ENCODE measurements around the gene MGRN1. TPM values are rescaled to one million over a fixed set of nuclear protein-coding genes. Genes with fewer than 3 reads are reported as not detected.

The MGRN1 gene
- total RNA-seq, 1 donor from 2014 or later = 91.5 TPM

DNA sequence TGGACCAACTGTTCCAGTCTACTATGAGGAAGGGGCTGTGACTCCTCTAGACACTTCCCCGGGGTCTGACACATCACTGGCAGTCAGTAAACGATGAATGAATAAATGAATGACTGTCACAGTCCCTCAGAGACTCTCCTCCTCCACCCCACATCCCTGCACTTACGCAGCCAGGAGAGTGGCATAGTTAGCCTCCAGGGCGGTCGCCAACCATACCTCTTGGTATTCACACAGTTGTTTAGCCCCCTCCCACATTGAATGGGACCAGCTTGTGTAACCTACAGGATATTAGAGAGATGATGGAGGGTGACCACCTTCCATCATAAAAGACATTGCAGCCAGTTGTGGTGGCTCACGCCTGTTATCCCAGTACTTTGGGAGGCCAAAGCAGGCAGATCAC is 35.7 kb upstream of the MGRN1 start:
- no peak overlapping the region for H3K4me3 Mint-ChIP-seq (ENCODE audit: unreplicated experiment)
- FAIRE-seq (no peak), DNase-seq (ENCODE audit: low read depth) (no peak)

DNA sequence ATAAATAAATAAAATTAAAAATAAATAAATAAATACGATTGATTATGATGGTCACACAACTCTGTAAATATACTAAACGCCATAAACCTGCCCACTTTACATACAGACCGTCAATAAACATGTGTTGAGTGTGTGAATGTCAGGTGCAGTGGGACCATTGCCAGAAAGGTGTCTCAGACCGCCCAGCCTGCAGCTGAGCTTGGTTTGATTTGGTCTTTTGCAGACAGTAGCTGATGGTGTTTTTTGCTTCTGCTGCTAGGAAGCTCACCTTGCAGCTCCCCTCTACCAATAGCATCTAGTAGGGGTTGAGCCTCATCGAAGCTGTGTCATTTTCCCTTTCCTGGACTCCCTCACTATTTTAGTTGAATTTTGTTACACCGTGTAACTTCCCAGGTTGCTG is 33.4 kb upstream of the MGRN1 start:
- Mint-ChIP-seq H3K4me1 (ENCODE audit: low read depth, unreplicated experiment) (no peaks in the 10 kb centered on the region), H3K27ac (ENCODE audit: unreplicated experiment) (no peak overlapping the region), H3K36me3 (ENCODE audit: low read depth, unreplicated experiment) (no peaks in the 10 kb centered on the region), H3K27me3 (ENCODE audit: low read depth, unreplicated experiment) (peaks cover 25% of the 10 kb centered on the region), H3K9me3 (ENCODE audit: unreplicated experiment) (peaks cover 2% of the 10 kb centered on the region), H3K4me3 (ENCODE audit: unreplicated experiment) (no peak overlapping the region)
- Histone ChIP-seq H3K4me1 (ENCODE audit: insufficient read depth, low read length) (no peaks in the 10 kb centered on the region), H2AFZ (ENCODE audit: low read depth, low read length) (no peak overlapping the region), H3K9ac (ENCODE audit: low read length) (no peak overlapping the region), H3K27me3 (ENCODE audit: insufficient read depth, low read length) (peaks cover 9% of the 10 kb centered on the region), H3K27ac (ENCODE audit: low read depth, low read length) (no peak overlapping the region), H3K9me3 (ENCODE audit: insufficient read depth, low read depth, low read length) (no peaks in the 10 kb centered on the region), H3K4me2 (ENCODE audit: low read length) (no peak overlapping the region), H3K36me3 (ENCODE audit: insufficient read depth, low read length) (no peaks in the 10 kb centered on the region), H3K4me3 (ENCODE audit: insufficient read depth, low read depth, low read length) (no peak overlapping the region), H4K20me1 (ENCODE audit: insufficient read depth, low read length) (no peaks in the 10 kb centered on the region), H3K79me2 (ENCODE audit: insufficient read depth, low read length) (no peaks in the 10 kb centered on the region)
- no peak for DNase-seq (ENCODE audit: low read depth)
- TF ChIP-seq EZH2 (IDR thresholded peaks at IDR 0.05; ENCODE audit: insufficient read depth, low read length) = no peak
- TF ChIP-seq, protein P1, sequence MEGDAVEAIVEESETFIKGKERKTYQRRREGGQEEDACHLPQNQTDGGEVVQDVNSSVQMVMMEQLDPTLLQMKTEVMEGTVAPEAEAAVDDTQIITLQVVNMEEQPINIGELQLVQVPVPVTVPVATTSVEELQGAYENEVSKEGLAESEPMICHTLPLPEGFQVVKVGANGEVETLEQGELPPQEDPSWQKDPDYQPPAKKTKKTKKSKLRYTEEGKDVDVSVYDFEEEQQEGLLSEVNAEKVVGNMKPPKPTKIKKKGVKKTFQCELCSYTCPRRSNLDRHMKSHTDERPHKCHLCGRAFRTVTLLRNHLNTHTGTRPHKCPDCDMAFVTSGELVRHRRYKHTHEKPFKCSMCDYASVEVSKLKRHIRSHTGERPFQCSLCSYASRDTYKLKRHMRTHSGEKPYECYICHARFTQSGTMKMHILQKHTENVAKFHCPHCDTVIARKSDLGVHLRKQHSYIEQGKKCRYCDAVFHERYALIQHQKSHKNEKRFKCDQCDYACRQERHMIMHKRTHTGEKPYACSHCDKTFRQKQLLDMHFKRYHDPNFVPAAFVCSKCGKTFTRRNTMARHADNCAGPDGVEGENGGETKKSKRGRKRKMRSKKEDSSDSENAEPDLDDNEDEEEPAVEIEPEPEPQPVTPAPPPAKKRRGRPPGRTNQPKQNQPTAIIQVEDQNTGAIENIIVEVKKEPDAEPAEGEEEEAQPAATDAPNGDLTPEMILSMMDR (IDR thresholded peaks at IDR 0.05; ENCODE audit: insufficient read depth, low read depth, low read length) = no peak
- FAIRE-seq = no peak

More for the DNA sequence above, 35.7 kb upstream of the MGRN1 start:
- H3K36me3 ChIP-seq (ENCODE audit: insufficient read depth, low read length) = no peaks in the 10 kb centered on the region
- H3K27me3 Mint-ChIP-seq (ENCODE audit: low read depth, unreplicated experiment) = peaks cover 23% of the 10 kb centered on the region
- no peaks in the 10 kb centered on the region for H3K4me1 Mint-ChIP-seq (ENCODE audit: low read depth, unreplicated experiment)
- H3K9me3 ChIP-seq (ENCODE audit: insufficient read depth, low read depth, low read length) = no peaks in the 10 kb centered on the region
- TF ChIP-seq, protein P1 (IDR thresholded peaks at IDR 0.05; ENCODE audit: insufficient read depth, low read depth, low read length) = no peak
- TF ChIP-seq EZH2 (IDR thresholded peaks at IDR 0.05; ENCODE audit: insufficient read depth, low read length) = no peak
- no peaks in the 10 kb centered on the region for H3K4me1 ChIP-seq (ENCODE audit: insufficient read depth, low read length)
- no peak overlapping the region for H3K27ac Mint-ChIP-seq (ENCODE audit: unreplicated experiment)
- no peak overlapping the region for H3K27ac ChIP-seq (ENCODE audit: low read depth, low read length)
- H3K9me3 Mint-ChIP-seq (ENCODE audit: unreplicated experiment) = peaks cover 2% of the 10 kb centered on the region
- no peak overlapping the region for H3K4me2 ChIP-seq (ENCODE audit: low read length)
- H3K36me3 Mint-ChIP-seq (ENCODE audit: low read depth, unreplicated experiment) = no peaks in the 10 kb centered on the region
- H3K27me3 ChIP-seq (ENCODE audit: insufficient read depth, low read length) = peaks cover 9% of the 10 kb centered on the region
- H4K20me1 ChIP-seq (ENCODE audit: insufficient read depth, low read length) = no peaks in the 10 kb centered on the region
- no peak overlapping the region for H3K4me3 ChIP-seq (ENCODE audit: insufficient read depth, low read depth, low read length)
- no peak overlapping the region for H2AFZ ChIP-seq (ENCODE audit: low read depth, low read length)
- no peak overlapping the region for H3K9ac ChIP-seq (ENCODE audit: low read length)
- no peaks in the 10 kb centered on the region for H3K79me2 ChIP-seq (ENCODE audit: insufficient read depth, low read length)

DNA sequence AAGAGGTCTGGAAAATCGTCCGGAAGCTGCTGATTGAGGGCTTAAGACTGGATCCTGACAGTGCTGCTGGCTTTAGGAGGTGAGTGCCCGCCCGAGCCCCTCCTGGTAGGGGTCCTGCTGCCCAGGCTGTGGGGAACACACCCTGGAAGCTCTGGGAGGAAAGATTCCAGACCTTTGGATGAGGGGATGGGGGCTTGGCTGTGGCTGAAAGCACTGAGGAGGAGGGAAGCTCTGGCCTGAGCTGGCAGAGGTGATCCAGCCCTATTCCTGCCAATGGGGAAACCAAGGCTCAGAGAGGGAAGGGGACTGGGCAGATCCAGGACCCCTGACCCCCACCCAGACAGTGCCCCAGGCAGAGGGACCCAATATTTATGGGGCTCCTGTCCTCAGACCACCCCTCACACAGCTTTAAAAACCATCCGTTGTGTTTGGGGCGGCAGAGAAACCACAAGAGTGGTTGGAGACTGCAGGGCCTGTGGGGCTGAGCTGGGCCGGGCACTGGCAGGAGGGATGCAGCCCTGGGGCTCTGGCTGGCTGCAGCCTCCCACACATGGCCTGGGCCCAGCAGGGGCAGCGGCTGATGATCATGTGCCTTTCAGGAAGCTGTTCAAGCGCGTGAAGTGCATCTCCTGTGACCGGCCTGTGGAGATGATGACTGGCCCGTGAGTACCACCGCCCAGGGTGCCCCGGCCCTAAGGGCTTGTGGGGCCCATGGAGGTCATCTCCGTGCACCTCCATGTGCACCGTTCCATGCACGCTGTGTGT is 32.7 kb upstream of the MGRN1 start:
- DNase-seq (ENCODE audit: low read depth) (no peak), FAIRE-seq (no peak)
- Mint-ChIP-seq H3K27ac (ENCODE audit: unreplicated experiment) (no peak overlapping the region), H3K4me1 (ENCODE audit: low read depth, unreplicated experiment) (no peaks in the 10 kb centered on the region), H3K27me3 (ENCODE audit: low read depth, unreplicated experiment) (peaks cover 19% of the 10 kb centered on the region), H3K4me3 (ENCODE audit: unreplicated experiment) (no peak overlapping the region), H3K36me3 (ENCODE audit: low read depth, unreplicated experiment) (no peaks in the 10 kb centered on the region), H3K9me3 (ENCODE audit: unreplicated experiment) (peaks cover 2% of the 10 kb centered on the region)
- Histone ChIP-seq H3K27me3 (ENCODE audit: insufficient read depth, low read length) (peaks cover 4% of the 10 kb centered on the region), H3K9me3 (ENCODE audit: insufficient read depth, low read depth, low read length) (no peaks in the 10 kb centered on the region), H3K36me3 (ENCODE audit: insufficient read depth, low read length) (no peaks in the 10 kb centered on the region), H3K4me2 (ENCODE audit: low read length) (no peak overlapping the region), H4K20me1 (ENCODE audit: insufficient read depth, low read length) (no peaks in the 10 kb centered on the region), H3K4me1 (ENCODE audit: insufficient read depth, low read length) (no peaks in the 10 kb centered on the region), H3K27ac (ENCODE audit: low read depth, low read length) (no peak overlapping the region), H3K79me2 (ENCODE audit: insufficient read depth, low read length) (no peaks in the 10 kb centered on the region), H2AFZ (ENCODE audit: low read depth, low read length) (no peak overlapping the region), H3K9ac (ENCODE audit: low read length) (no peak overlapping the region), H3K4me3 (ENCODE audit: insufficient read depth, low read depth, low read length) (no peak overlapping the region)
- no peak for TF ChIP-seq EZH2 (IDR thresholded peaks at IDR 0.05; ENCODE audit: insufficient read depth, low read length)
- TF ChIP-seq, protein P1 (IDR thresholded peaks at IDR 0.05; ENCODE audit: insufficient read depth, low read depth, low read length) = no peak

All from astrocyte (in vitro differentiated cells and primary cell).